Superior temporal gyrus (tissue), 1 donor: ENCODE results near the gene RARRES2.

Experiments
- DNase-seq: peaks from one replicate; pipeline ENCODE4 v3.0.0-alpha.2; 2016; ENCODE audit errors: extremely low spot score

The RARRES2 gene

DNA sequence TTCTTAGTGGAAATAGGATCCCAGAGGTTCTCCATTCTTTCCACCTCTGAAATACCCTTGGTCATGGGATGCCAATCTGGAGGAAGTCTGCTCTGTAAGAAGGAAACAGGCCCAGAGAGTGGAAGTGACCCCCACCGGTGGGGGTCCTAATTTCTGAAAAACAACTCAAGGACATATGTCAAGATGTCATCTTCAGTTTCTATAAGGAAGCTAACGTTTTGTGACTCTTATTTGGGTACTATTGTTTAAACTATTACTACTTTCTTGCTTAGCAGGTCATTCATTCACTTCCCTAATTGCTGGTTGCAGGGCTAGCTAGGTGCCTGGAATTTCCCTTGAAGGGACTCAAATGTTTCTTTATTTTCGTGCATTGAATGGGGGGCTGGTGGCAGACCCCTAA lies 35.8 kb upstream of the RARRES2 start:
- DNase-seq: no peak

DNA sequence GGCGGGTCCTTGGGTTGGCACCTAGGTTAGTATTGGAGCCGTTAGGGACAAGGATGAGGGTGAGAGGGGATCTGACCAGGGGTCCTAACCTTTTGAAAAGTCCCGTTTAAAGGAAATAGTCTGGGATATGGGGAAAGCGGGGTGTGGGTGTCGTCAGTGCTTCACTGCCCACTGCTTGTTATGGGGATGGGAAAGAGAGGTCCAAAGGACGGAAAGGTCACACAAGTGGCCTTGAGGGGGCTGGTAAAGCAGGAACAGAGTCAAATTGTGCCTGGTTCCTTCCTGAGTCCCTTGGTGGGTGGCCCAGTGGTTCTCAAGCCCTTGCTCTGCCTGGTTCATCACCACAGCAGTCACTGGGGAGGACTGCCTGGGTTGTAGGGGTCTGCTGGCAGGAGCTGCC lies 35.1 kb upstream of the RARRES2 start:
- DNase-seq: no peak

DNA sequence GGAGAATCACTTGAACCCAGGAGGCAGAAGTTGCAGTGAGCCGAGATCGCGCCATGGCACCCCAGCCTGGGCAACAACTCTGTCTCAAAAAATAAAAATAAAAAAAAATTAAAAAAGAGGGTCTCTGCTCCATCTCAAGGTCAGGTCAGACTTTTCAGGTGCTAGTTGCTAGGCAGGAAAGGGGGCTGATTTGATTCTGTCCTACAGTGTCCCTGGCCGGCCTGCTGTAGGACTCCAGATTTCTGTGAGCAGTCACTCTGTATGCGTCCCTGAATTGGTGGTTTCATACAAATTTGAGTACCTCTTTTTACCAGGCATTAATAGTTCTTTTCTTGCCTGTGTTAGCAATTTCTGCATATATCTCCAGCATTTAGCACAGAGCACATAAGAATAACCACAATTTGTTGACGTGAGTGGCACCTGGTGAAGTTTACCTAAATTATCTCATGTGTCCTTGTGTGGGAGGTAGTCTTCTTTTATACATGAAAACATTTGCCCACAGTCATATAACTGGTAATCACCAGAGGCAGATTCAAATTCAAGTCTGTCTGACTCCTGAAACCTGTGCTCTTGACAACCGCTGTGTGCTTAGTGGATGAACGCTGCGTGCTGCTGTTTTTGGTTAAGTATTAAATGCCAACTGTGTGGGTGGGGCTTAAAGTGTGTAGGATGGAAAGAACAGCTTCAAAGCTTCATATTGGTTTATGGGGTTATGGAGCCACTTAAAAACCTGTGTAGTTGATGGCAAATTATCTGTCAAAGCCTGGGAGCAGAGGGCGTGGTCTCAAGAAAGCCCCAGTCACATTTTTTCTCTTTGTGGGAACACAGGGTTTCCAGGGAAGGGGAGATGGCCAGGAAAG lies 34.5 kb upstream of the RARRES2 start:
- DNase-seq: no peak

DNA sequence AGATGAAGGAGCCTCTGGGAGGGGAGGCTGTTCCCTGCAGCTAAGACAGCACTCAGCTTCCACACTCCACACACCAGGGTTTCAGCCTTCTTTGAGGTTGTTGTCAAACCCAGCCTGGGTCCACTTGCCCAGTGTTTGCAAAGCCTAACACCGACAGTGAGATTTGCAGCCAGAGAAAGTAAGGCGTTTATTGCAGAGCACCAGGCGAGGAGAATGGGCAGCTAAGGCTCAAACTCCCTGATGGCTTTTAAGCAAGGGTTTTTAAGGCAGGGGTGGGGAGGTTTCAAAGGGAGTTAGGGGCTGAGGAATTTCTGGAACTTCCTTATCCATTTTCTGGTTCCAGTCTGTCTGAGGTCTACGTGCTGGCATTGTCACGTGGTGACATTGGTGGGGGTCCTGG lies 33.0 kb upstream of the RARRES2 start:
- no peak for DNase-seq

DNA sequence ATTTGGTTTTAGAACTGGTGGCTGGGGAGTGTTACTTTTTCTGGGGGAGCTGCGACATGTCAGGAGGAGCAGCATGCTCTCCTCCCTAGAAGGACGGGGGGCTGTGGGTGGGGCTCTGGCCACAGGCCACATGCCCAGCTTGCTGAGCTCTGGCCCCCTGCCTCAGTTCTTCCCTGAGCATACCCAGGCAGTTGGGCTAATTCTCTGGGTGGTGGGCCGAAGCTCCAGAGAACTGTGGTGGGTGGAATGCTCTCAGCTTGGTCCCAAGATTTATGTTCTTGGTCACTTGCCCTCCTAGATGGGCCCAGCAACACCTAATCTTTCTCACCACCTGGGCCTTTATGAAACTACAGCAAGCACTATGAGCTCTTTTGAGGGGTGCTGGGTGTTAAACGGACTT lies 32.6 kb upstream of the RARRES2 start:
- DNase-seq: no peak

DNA sequence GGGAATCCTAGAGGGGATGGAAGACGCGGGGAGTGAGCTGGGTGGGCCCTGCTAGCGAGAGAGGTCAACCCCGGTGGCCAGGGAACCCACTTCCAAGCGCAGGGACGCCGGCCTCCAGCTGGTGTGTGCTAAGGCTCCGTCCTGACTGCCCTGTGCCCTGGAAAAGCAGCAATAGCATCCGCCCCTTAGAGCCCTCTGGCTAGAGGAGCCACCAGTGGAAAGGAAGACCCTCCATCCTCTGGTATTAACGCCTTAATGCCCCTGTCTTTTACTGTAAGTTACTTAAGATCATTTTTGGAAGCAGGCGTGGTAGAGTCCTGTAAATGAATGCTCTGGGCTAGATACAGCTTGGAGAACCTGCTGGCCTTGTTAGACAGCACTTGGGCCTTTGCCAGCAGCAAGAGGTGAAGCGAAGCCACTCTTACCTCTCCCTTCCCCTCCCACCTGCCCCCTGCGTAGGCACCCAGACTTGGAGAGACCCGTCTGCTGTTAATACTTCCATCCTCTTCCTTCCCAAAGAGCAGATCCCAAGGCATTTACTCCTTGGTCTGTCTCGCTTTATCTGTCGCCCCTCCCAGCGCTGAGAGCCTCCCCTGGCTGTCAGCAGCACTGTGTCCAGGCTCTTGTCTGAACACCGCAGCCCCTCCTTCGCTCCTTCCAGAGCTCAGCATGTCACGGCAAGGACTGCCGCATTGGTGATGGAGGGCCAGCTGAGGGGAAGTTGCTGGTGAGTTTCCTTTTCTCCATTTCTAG lies 31.8 kb upstream of the RARRES2 start:
- DNase-seq: no peak

DNA sequence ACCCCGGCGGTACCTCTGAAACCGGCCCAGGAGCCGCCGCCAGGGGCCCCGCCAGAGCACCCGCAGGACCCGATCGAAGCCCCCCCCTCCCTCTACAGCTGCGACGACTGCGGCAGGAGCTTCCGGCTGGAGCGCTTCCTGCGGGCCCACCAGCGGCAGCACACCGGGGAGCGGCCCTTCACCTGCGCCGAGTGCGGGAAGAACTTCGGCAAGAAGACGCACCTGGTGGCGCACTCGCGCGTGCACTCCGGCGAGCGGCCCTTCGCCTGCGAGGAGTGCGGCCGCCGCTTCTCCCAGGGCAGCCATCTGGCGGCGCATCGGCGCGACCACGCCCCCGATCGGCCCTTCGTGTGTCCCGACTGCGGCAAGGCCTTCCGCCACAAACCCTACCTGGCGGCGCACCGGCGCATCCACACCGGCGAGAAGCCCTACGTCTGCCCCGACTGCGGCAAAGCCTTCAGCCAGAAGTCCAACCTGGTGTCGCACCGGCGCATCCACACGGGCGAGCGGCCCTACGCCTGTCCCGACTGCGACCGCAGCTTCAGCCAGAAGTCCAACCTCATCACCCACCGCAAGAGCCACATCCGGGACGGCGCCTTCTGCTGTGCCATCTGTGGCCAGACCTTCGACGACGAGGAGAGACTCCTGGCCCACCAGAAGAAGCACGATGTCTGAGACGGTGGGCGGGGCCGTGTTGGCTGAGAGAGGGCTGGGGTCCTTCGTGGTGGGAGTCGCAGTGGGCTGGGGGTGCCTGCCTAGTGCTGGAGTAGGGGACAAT lies 31.0 kb upstream of the RARRES2 start:
- no peak for DNase-seq

DNA sequence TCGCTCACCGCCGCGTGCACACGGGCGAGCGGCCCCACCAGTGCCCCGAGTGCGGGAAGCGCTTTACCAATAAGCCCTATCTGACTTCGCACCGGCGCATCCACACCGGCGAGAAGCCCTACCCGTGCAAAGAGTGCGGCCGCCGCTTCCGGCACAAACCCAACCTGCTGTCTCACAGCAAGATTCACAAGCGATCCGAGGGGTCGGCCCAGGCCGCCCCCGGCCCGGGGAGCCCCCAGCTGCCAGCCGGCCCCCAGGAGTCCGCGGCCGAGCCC lies 30.5 kb upstream of the RARRES2 start:
- DNase-seq: no peak

DNA sequence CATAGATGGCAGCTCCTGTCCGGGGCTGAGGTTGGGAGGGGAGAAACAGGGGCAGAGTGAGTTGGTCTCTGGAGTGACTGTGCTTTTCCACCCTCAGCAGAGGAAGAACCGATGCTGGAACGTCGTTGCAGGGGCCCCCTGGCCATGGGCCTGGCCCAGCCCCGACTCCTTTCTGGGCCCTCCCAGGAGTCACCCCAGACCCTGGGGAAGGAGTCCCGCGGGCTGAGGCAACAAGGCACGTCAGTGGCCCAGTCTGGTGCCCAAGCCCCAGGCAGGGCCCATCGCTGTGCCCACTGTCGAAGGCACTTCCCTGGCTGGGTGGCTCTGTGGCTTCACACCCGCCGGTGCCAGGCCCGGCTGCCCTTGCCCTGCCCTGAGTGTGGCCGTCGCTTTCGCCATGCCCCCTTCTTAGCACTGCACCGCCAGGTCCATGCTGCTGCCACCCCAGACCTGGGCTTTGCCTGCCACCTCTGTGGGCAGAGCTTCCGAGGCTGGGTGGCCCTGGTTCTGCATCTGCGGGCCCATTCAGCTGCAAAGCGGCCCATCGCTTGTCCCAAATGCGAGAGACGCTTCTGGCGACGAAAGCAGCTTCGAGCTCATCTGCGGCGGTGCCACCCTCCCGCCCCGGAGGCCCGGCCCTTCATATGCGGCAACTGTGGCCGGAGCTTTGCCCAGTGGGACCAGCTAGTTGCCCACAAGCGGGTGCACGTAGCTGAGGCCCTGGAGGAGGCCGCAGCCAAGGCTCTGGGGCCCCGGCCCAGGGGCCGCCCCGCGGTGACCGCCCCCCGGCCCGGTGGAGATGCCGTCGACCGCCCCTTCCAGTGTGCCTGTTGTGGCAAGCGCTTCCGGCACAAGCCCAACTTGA lies 29.9 kb upstream of the RARRES2 start:
- DNase-seq: no peak

DNA sequence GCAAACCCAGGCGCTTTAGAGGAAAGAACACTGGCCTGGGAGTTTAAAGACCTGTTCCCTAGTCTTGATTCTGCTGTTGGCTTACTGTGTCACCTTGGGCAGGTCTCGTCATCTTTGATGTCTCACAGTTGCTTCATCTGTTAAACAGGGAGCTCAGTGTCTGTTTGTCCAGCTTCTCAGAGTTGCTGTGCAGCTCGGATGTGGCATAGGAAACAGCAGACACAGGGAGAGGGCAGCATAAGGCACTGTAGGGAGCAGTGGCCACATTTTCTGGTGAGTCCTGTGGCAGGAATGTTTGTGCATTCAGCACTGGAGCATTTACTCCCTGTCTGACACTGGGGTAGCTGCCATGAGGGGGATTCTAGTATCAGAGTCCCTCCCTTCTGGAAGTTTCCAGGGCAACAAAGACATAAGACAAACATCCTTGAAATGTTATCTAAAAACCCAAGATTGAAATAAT lies 29.2 kb upstream of the RARRES2 start:
- no peak for DNase-seq

DNA sequence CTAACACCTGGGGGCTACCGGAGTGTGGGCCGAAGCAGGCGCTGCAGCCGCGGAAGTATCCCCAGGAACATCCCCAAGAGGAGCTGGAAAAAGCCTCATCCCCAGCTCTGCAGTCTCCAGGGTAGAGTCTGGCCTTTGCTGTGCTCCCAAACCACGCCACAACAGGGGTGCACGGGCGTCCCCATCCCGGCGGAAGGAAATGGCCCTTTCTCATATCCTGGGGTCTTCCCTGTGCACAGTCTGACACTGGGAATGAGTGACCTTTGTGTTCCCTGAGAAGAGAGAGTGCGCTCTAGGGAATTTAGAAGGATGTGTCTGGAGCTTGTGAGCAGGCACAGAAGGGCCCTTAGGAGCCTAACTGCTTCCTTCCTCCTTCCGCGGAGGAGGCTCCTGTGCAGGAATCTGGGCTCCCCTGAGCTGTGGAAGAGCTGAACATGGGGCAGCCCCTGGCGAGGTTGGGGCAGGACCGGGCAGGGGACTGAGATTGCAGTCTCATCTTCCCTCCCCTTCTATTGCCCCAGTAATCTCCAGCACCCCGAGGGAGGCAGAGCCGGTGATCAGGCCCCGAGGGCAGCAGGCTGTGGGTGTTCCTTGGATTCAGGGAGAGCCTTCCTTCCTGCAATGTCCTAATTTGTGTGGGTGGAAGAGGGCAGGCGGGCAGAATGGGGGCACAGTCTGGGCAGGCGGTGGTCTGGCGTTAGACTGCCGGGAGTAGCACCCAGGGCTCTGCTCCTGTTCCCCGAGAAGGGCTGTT lies 28.5 kb upstream of the RARRES2 start:
- DNase-seq: no peak

DNA sequence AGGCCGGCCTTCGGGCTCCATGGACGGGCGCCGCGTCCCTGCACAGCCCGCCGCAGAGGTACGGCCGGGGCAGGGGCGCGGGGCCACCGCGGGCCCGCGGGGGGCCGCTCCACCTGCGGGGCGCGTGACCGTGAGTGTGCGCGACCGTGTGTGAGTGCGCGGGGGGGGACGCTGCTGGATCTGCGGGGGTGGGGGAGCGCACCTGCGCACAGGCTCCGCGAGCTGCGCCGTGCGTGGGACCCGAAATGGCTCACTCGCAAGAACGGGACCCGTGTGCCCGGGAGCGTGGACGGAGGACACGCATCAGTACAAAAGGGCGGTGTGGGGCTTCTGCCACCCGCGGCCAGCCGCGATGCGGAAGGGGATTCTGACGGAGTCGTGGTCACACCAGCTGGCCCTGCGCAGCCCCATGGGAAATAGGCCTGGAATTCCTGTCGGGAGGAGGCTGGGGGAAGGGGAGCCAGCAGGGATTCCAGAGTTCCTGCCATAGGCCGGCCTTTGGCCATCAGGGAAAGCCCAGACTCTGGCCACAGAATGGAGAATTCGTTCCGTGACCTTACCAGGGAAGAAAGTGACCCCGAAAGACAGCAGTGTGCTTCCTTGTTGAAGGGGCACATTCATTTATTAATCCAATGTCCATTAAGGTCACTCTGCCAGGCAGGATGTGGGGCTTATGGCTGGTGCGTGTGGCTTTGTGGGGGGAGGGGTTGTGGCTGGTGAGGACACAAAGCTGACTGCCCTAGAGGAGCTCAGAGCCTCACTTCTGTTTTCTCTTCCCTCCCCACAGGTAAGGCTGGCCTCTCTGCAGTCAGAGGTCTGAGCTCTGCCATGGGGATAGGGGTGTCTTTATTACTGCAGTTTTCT lies 27.7 kb upstream of the RARRES2 start:
- no peak for DNase-seq

DNA sequence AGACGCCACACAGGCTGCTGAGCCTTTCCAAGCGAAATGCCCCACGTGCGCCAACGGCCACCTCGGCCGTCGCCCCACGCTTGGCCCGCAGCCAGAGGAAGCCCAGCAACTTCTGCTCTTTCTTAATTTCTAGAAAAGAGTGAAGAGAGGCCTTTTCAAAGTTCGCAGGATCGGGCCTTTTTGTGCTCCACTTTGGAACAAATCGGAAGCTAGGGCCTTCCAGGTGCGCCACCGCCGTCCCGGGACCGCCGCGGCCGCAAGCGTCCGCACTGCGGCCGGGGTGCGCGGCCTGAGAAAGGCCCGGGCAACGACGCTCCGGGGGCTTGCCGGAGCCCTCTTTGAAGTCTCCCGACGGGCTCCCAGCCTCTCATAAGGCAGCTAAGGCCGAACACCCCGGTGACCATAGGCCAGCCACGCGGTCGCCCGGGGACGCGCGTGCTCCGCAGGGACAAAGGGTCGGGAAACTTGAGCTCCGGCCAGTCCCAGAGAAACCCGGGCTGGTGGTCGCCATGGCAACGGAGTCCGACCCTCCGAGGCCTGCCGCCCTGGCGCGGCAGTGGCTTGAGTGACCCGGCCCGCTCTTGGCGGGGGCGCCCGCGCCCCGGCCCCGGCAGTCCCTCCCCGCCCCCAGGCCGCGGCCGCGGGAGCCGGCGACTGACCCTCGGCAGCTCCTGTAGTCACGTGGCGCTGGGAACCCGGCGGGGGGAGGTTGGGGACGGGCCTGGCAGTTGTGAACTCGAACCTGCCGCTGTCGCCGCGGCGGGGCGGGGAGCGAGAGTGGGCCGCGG lies 26.9 kb upstream of the RARRES2 start, which contains the start of gene REPIN1:
REPIN1 (plus strand) TSS at position 727 of the 788 bp plus-strand sequence. CDS start 890 bp downstream, outside the sequence.
- DNase-seq: peak; percentile 88

DNA sequence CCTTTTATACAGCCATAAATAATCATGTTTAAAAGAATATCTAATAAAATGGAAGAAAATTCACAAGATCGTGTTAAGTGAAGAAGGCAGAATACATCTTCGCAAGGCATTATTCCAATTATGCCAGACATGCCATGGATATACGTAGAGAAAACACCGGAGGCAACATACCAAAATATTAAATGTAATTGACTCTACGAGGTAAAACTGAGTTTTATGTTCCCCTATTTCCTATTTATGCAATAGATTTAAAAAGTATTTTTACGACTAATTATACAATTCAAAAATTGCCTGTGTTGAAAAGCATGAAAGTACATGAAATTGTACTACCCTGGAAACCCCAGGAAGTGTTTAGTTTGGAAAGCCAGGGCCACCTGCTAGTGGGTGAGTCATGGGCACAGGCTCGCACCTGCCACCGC lies 26.3 kb upstream of the RARRES2 start:
- no peak for DNase-seq

DNA sequence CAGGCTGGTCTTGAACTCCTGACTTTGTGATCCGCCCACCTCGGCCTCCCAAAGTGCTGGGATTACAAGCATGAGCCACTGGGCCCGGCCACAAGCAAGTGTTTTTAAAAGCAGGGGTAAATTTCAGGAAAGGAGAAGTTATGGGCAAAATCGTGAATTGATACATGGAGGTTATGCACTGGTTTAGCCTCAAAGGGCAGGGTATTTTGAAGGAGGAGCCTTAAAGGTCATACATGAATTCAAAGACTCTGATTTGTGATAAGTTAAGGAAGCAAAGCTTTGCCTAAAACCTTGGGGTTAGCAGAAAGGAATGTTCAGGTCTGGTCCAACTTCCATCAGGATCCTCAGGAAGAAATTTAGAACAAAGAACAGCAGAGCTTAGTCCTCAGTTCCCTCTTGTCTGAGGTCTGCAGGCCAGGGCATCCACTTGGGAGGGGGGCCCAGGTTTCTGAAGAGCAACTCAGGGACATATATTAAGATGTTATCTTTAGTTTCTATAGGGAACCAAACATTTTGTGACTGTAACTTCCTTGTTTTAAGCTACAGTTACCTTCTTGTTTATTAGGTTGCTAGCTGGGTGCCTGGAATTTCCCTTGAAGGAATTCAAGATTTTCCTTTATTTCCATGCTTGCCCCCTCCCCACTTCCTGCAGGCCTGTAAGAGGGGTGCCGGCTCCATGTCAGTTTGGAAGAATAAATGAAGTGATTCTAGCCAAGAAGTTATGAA lies 24.4 kb upstream of the RARRES2 start:
- no peak for DNase-seq

DNA sequence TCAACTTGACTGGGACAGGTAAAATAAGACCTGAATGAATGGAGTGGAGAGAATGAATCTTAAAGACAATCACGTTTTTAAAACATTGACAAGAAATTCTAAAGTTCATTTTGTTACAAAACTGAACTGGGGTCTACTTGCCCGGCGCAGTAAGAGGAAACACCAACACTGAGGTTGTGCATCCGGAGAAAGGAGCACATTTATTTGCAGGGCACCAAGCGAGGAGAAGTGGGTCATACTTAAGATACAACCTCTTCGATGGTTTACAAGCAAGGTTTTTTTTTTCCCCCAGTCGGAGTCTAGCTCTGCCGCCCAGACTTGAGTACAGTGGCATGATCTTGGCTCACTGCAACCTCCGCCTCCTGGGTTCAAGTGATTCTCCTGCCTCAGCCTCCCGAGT lies 23.8 kb upstream of the RARRES2 start:
- DNase-seq: no peak

DNA sequence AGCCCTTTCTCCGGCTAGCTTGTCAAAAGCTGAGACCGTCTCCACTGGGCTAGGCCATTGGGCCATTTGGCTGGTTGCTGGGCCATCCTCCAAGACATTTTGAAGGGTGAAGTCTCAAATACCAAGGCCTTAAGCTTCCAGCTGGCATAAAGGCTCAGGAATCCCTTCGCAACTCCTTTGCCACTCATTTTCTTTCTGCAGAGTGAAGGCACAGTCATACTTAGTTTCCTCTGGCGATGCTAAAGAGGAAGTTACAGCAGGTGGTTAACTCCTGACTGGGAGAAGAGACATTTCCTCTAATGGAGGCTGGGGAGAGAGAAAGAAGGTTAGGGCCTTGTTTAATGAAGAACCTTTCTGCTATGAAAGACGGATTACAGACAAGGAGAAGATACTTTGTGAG lies 22.4 kb upstream of the RARRES2 start:
- DNase-seq: no peak

DNA sequence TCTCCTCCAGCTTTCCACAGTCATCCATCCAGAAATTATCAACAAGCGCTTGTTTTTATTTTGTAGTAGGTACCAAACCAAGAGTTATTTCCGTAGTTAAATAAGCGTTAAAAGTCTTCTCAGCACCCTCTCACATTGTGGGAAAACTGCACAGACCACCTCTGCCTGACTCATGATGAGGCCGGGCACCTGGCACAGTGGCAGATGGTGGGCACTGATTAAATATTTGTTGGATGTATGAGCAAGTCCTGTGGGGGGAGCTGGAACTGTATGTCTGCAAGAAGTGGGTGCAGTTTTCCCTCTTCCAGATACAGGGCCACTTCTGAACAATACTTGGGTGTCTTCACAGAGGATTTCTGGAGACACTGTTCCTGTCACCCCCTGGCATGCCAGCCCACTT lies 21.9 kb upstream of the RARRES2 start:
- DNase-seq: no peak
